ENCODE data around the gene KATNB1.
A peak's percentile ranks its signal among the peaks of the same experiment; 100 is the strongest.

Gene KATNB1

GRCh38 chr16:57747091-57747490, 11.5 kb downstream of the KATNB1 start:
- no peak for DNase-seq

- DNase-seq, result no peak
These were observed 11.9 kb downstream of the KATNB1 start for GRCh38 chr16:57747496-57747895.

GRCh38 chr16:57747996-57748395, 12.4 kb downstream of the KATNB1 start:
- no peak for DNase-seq

GRCh38 chr16:57748596-57748995, 13.0 kb downstream of the KATNB1 start:
- no peak for DNase-seq

DNA sequence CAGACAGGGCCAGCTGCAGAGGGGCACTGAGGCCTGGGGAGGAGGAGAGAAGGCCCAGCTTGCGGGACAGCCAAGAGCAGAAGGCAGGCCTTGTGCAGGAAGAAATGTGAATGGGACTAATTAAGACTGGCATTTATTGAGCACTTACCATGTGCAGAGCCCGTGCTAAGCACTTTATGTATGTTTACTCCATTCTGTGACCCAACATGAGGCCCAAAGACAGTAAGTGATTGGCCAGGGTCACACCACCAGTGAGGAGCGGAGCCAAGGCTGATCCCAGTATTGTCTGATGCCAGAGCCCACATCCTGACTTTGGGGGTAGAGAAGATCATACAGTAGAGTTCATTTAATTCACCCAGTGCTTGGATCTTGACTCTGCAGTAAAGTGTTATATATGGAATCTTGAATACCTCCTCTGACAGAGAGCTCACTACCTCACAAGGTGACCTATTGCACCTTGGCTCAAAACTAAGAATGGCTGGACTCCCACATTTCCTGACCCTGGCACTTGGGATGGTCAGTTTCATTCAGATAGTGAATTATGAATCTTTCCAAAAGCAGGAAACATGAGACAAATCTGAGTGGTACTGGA, 13.6 kb downstream of the KATNB1 start:
- no peak for DNase-seq

DNA sequence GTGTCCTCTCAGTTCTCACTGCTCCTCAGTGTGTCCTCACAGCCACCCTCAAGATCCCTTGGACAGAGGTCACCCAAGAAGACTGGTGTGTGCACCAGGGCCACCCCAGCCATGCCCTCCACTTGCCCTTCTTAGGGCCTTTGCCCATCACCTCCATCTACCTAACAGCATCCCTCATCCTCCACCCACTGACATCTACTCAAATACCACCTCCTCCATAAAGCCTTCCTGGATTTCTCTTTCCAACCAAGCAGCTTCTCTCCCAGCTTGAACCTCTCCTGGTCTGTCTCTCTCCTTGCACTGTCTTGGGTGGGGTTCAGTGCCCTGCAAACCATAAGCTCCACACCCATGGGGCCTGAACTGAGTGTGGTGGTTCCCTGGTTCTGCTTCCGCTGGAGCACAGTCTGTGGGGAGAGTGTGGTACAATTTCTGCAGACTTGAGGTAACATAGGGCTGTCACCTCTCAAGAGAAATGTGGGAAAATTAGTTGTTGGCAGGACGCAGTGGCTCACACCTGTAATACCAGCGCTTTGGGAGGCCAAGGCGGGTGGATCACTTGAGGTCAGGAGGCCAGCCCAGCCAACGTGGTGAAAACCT, 14.4 kb downstream of the KATNB1 start:
- DNase-seq, result no peak

DNA sequence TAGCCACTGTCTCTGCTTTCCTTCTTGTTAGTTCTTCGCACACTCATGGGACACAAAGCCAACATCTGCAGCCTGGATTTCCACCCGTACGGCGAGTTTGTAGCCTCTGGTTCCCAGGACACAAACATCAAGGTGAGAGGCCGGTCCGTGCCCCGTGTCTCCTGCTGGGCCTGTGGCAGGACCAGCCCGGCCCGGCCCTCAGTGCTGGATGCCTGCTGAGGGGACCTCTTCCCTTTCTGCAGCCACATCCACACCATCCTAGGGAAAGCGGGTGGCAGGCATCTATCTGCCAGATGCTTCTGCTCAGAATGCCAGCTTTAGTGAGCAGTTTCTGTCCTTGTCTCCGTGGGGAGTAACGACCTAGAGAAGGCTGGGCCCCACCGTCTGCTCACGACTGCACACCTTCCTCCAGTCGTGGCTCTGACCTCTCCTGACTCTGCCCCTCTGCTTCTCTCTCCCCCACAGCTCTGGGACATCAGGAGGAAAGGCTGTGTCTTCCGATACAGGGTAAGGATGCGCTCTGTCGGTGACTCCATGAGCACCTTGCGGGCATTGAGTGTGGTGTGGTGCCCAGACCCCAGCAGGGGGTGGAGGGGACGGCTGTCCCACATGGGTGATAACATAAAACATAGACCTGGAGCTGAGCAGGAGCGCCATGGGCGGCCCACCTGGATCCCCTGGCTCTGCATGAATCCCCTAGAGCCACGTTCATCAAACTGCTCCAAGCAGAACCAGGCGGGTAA, 15.4 kb downstream of the KATNB1 start:
- DNase-seq, result no peak

- no peak for DNase-seq
These were observed 16.1 kb downstream of the KATNB1 start for GRCh38 chr16:57751539-57752202.

DNA sequence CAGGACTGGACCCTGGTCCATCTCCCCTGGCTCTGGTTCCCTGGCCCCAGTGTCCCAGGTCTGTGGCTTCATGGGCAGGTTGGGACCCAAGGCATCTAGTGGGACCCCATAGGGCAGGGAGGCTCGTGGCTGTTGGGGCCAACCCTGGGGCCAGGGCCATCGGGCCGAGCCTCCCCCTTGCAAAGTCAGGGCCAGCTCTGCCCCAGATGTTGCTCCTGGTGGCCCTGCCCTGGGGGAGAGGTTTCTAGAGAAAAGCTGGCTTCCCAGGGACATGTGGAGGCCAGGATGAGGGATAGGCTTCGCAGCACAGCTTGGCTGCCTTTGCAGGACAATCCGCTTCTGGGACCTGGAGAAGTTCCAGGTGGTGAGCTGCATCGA, 16.6 kb downstream of the KATNB1 start:
- no peak for DNase-seq

GRCh38 chr16:57752581-57753447, 17.2 kb downstream of the KATNB1 start:
- no peak for DNase-seq

DNA sequence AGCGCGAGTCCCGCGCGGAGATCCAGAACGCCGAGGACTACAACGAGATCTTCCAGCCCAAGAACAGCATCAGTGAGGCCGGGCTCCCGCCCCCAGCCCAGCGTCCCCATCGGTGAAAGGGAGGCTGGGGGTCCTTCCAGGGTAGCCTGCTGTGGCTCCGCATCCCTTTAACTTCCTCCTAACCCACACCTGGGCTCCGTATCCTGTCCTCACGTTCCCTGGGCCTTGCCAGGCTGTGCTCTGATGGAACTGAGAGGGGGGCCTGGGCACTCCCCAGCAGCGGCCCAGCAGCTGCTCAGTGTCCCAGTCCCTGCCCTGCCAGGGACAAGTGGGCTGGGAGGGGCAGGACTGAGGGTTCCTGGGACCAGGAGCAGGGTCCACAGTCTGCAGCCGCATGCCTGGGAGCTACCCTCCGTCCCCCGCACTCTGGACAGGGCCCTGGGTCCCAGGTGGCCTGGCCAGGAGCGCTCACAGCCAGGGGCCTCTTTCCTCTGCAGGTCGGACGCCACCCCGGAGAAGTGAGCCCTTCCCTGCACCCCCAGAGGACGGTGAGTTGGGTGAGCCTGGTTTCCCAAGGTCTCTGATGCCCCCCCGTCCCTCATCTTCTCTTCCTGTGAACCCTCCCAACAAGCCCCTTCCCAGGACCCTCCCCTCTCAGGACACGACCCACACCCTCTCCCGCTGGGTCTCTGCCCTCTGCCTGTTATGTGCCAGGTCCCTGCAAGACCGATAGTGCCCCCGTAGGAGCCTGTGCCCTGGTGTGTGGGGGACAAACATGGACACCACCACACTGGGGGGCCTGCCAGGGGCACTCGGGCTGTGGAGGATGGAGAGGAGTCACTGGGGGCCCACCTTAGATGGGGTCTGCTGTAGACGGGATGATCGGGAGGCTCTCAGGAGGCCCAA, 18.1 kb downstream of the KATNB1 start:
- no peak for DNase-seq

DNA sequence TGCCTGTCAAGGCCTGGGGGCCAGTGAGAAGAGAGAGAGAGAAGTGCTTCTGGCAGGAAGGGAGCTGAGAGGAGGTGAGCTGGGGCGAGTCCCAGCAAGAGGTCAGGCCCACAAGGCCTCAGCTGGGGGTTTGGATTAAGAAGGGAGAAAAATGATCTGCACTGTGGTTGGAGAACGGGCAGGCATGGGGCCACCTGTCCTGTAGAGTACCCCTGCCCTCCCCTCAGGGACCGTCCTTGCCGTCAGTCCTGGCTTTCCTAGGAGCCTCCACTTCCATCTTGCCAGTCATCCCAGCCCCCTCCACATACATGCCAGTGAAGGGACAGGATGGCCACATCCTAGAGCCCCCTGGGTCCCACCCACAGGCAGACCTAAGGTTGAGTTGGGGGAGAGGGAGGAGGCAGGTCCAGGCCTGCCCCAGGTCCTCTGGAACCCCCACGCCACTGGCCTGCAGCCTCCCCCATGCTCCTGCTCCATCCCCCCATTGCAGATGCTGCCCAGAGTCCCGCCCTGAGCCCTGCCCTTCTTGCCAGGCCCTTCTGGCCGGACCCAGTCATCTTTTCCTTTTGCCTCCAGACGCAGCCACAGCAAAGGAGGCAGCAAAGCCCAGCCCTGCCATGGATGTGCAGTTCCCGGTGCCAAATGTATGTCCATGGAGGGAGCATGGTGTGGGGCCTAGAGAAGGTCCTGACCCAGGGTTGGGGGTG, 18.9 kb downstream of the KATNB1 start:
- DNase-seq, result no peak

GRCh38 chr16:57755061-57755684, 19.6 kb downstream of the KATNB1 start:
- DNase-seq, result no peak

- no peak for DNase-seq
These were observed 20.3 kb downstream of the KATNB1 start for GRCh38 chr16:57755726-57756423.

DNA sequence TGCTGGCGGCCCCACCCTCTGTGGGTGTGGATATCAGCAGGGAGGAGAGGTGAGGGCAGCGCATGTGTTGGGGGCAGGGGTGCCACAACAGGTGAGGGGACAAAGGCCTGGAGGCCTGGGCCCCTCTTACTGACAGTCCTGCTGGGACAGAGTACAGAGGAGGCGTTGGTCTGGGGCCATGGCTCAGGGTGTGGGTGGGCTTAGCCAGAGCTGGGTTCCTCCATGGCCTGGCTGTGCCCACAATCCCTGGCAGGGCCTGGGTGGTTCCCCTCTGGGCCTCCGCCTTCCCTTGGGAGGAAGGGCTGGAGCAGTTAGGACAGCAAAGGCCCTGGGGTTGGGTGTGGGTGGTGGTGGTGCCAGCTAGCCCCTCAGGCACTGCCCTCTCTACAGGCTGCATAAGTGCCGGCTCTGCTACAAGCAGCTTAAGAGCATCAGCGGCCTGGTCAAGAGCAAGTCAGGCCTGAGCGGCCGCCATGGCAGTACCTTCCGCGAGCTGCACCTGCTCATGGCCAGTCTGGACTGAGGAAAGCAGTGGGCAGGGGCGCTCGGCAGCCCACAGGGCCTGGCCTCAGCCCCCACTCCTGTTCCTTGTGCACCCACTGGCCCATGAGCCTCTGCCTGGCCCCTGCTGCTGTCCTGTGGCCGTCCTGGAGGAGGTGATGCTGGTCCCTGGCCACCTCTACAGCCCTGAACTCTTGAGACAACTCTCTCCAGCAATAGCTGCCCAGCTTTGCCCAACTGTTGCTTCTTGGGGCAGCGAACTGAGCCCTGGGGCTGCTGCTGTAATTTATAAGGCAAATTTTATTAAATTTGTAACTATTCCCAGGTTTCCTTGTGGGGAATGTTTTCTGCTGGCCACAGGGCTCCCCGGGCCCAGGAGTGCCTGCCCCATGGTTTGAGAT, 21.1 kb downstream of the KATNB1 start:
- no peak for DNase-seq

DNA sequence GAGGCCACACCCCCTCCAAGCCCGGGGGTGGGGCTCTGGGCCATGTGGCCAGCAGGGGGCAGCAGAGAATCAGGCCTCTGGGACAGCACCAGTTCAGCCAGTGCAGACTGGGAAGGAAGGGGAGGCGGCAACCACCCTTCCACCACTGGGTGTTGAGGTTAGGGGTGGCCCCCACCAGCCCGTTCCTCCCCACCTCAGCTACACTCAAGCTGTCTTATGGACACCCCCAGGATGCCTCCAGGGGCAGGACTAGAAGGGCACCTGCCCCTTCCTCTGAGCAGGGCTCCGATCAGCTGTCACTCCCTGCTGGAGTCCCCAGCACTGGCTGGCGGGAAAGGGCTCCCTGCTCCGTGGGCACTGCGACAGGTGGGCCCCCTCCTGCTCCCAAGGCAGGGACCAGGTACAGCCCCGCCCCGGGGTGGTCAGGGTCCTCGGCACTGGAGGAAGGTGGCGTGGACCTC, 21.8 kb downstream of the KATNB1 start:
- DNase-seq, result peak; percentile 99

- no peak for DNase-seq
These were observed 22.3 kb downstream of the KATNB1 start for GRCh38 chr16:57757883-57758282.

- DNase-seq, result no peak
These were observed 23.0 kb downstream of the KATNB1 start for GRCh38 chr16:57758331-57759117.

Measured in activated CD8-positive, alpha-beta memory T cell treated with anti-CD3 and anti-CD28 coated beads, Interleukin-2, amount 50 U/mL, for 48 hours (primary cell).